PC-3 (cell line): Measurements from ENCODE around the gene PAX5. TPM values are rescaled to one million over a fixed set of nuclear protein-coding genes. Genes with fewer than 3 reads are reported as not detected.

Experiments
- ATAC-seq: fragments of 200-7000 bp; cut with Tn5 transposase; 2 replicates; pipeline ENCODE4 v1.9.1; 2020; ENCODE audit warnings: mild to moderate bottlenecking, moderate library complexity
- BruUV-seq: library from RNA; stranded (reverse); fragments of 400-500 nt; replicated peaks from 2 replicates; lab custom pipeline; 2021; lab: Mats Ljungman, UMichigan
- CTCF ChIA-PET: fragments of 300-600 bp; sonication (Branson Sonifier 250); formaldehyde crosslinking; loops from one replicate; lab custom pipeline; 2022; ENCODE audit warnings: antibody characterized with exemption; lab: Charles Lee
- POLR2A ChIA-PET: fragments of 300-600 bp; sonication (Branson Sonifier 250); formaldehyde crosslinking; loops from one replicate; lab custom pipeline; 2022; ENCODE audit warnings: antibody characterized with exemption; ENCODE audit not compliant: unreplicated experiment; lab: Charles Lee
- DNase-seq: peaks from one replicate; pipeline ENCODE4 v3.0.0-alpha.2; 2015
- H2AFZ ChIP-seq: fragments of 300-600 bp; sonication (generic); 2 replicates; pipeline ENCODE4 v1.6.0; 2016; ENCODE audit warnings: antibody characterized with exemption, low read length
- H3F3A ChIP-seq: fragments of 300-600 bp; sonication (generic); one replicate; pipeline ENCODE4 v1.6.0; 2017; ENCODE audit warnings: antibody characterized with exemption, low read length, control low read depth, mild to moderate bottlenecking; ENCODE audit not compliant: unreplicated experiment
- H3K27ac ChIP-seq: fragments of 300-600 bp; sonication (generic); 2 replicates; pipeline ENCODE4 v1.5.1; 2016; ENCODE audit warnings: mild to moderate bottlenecking, low read length
- H3K27me3 ChIP-seq: fragments of 300-600 bp; sonication (generic); 2 replicates; pipeline ENCODE4 v1.6.1; 2016; ENCODE audit warnings: low read length, mixed read lengths
- H3K36me3 ChIP-seq: fragments of 300-600 bp; sonication (generic); 2 replicates; pipeline ENCODE4 v1.6.1; 2016; ENCODE audit warnings: low read depth, mixed run types, low read length, mixed read lengths
- H3K4me1 ChIP-seq: fragments of 300-600 bp; sonication (generic); 2 replicates; pipeline ENCODE4 v1.5.1; 2016; ENCODE audit warnings: low read length; ENCODE audit not compliant: insufficient read depth
- H3K4me2 ChIP-seq: fragments of 300-600 bp; sonication (generic); 2 replicates; pipeline ENCODE4 v1.6.0; 2016; ENCODE audit warnings: low read length
- H3K4me3 ChIP-seq: fragments of 300-600 bp; sonication (generic); 2 replicates; pipeline ENCODE4 v1.5.1; 2016; ENCODE audit warnings: mild to moderate bottlenecking, low read length, mixed read lengths
- H3K79me2 ChIP-seq: fragments of 300-600 bp; sonication (generic); 2 replicates; pipeline ENCODE4 v1.6.1; 2017; ENCODE audit warnings: low read length, mixed read lengths
- H3K9ac ChIP-seq: fragments of 300-600 bp; sonication (generic); 2 replicates; pipeline ENCODE4 v1.6.0; 2016; ENCODE audit warnings: mild to moderate bottlenecking, low read length
- H3K9me2 ChIP-seq: fragments of 300-600 bp; sonication (generic); replicated peaks from 2 replicates; pipeline ENCODE4 v1.6.1; 2016; ENCODE audit warnings: mixed run types, low read length, mixed read lengths
- H3K9me3 ChIP-seq: fragments of 300-600 bp; sonication (generic); 2 replicates; pipeline ENCODE4 v1.6.1; 2016; ENCODE audit warnings: low read length, mixed read lengths
- H4K20me1 ChIP-seq: fragments of 300-600 bp; sonication (generic); 2 replicates; pipeline ENCODE4 v1.6.1; 2016; ENCODE audit warnings: low read length, mixed read lengths
- CTCF ChIP-seq: fragments of 300-600 bp; sonication (generic); conservative IDR thresholded peaks from 2 replicates; pipeline ENCODE4 v1.5.1; 2017; ENCODE audit warnings: antibody characterized with exemption, low read depth, mild to moderate bottlenecking, low read length
- EZH2 ChIP-seq: fragments of 300-600 bp; sonication (generic); IDR thresholded peaks from one replicate; pipeline ENCODE4 v1.6.1; 2017; ENCODE audit warnings: antibody characterized with exemption, mild to moderate bottlenecking, low read length; ENCODE audit not compliant: unreplicated experiment
- EZH2phosphoT487 ChIP-seq: fragments of 300-600 bp; sonication (generic); IDR thresholded peaks from 2 replicates; pipeline ENCODE4 v1.6.1; 2018; ENCODE audit warnings: mild to moderate bottlenecking, antibody characterized with exemption, low read length, borderline replicate concordance
- intact Hi-C: fragments of 100-400 bp; cut with micrococcal nuclease; formaldehyde crosslinking; loops from 2 replicates; pipeline ENCODE4 v1.9.0; 2023
- total RNA-seq: library from RNA; depleted of rRNA; stranded (reverse); fragments of >200 nt; gene quantifications from 2 replicates; pipeline ENCODE4 v1.2.3, GENCODE V29; 2014

PAX5 gene
- total RNA-seq, 1 experiment from 2014 or later = not detected

DNA sequence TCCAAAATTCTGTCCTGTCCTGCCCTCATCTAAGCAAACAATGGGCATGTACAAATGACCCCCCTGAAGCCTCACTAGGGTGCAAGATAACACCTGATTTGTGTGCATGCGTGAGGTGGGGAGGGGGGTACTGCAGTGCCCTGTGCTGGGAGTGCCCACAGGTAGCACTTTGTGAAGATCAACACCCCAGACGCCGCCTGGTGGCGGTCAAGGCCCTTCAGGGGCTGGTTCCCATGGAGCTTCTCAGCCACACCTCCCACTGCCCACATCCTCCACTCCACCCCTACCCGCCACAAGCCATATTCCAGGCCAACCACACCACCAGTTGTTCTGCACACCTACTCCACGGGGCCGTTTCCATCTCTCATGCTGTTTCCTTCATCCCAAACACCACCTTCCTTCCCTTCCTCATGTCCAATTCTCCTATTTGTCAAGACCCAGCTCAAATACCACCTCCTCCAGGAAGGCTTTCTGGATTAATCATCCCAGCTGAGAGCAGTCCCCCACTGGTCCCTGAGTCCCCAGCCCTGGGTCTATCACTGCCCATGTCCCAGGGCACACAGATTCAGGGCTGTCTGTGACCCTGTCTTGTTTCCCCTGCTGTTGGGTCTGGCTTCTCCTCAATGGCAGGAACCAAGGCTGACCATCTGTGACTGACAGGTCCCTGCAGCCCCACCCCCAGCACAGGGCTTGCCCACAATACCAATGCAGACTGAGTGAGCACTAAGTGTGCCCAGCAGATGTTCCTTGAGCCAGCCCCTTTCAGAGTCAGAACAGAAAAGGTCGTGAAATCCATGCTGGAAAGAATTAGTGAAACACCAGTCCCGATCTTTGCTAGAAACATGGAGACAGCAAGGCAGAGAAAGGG is 178.4 kb downstream of the PAX5 start:
- H3K9me2 ChIP-seq = no peaks in the 10 kb centered on the region

DNA sequence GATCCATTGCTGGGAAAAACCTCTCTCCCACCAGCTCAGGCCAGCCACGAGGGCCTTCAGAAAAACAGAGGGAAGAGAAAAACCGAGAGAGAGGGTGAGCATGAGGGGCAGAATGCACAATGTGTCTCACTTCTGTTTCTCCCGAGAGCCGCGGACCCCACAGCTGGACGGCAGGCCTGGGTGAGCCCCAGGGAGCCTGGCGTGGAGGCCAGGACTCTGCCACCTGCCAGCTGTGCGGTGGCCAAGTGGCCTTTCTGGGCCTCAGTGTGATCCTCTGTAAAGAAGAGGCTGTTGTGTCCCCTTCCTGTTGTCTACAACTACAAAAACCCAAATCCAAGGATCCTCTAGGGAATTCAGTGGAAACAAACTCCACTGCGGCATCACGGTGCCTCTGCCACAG is 179.3 kb downstream of the PAX5 start:
- H3K9me3 ChIP-seq = no peaks in the 10 kb centered on the region
- no peak overlapping the region for H3K9ac ChIP-seq
- no peak overlapping the region for H3K4me3 ChIP-seq
- H3K36me3 ChIP-seq = no peaks in the 10 kb centered on the region
- BruUV-seq = no TSS peak
- ChIA-PET CTCF (no interaction called here), POLR2A (no interaction called here)
- H4K20me1 ChIP-seq = no peaks in the 10 kb centered on the region
- no peak overlapping the region for H3K4me2 ChIP-seq
- H3F3A ChIP-seq = no peaks in the 10 kb centered on the region
- no peaks in the 10 kb centered on the region for H3K27me3 ChIP-seq
- H3K79me2 ChIP-seq = no peaks in the 10 kb centered on the region
- H3K9me2 ChIP-seq = no peaks in the 10 kb centered on the region
- intact Hi-C loops = loop anchor here (10.0 kb wide), 1 partner anchor 60 kb away; no protein-coding TSS in a partner anchor
- no peak overlapping the region for H3K27ac ChIP-seq
- no peak overlapping the region for H2AFZ ChIP-seq
- TF ChIP-seq CTCF = no peak
- no peak for TF ChIP-seq EZH2
- no peak for TF ChIP-seq EZH2phosphoT487
- no peaks in the 10 kb centered on the region for H3K4me1 ChIP-seq
- ATAC-seq (no peak), DNase-seq (no peak)

More for the DNA sequence above, 178.4 kb downstream of the PAX5 start:
- intact Hi-C loops = loop anchor here (10.0 kb wide), 1 partner anchor 61 kb away; no protein-coding TSS in a partner anchor
- TF ChIP-seq CTCF = peak; percentile 52
- TF ChIP-seq EZH2 = no peak
- TF ChIP-seq EZH2phosphoT487 = no peak
- Histone ChIP-seq H3K79me2 (no peaks in the 10 kb centered on the region), H3K4me2 (no peak overlapping the region), H3F3A (no peaks in the 10 kb centered on the region), H3K36me3 (no peaks in the 10 kb centered on the region), H3K4me1 (no peaks in the 10 kb centered on the region), H3K9ac (no peak overlapping the region), H4K20me1 (no peaks in the 10 kb centered on the region), H3K27ac (no peak overlapping the region), H3K9me3 (no peaks in the 10 kb centered on the region), H3K4me3 (no peak overlapping the region), H2AFZ (no peak overlapping the region), H3K27me3 (no peaks in the 10 kb centered on the region)
- ATAC-seq = peak; percentile 87
- ChIA-PET CTCF (interaction anchor here (0.5 kb wide), 1 partner anchor 16 kb away, joined by 5 read pairs; no protein-coding TSS in a partner anchor), POLR2A (no interaction called here)
- peak; percentile 57 for DNase-seq
- BruUV-seq = no TSS peak
